PC-9 (cell line): ENCODE measurements around the gene SYCE3. TPM values are rescaled to one million over a fixed set of nuclear protein-coding genes. Genes with fewer than 3 reads are reported as not detected.

ENCODE experiments used
- BruUV-seq: library from RNA; stranded (reverse); fragments of 400-500 nt; replicated peaks from 2 replicates; lab custom pipeline; 2021; lab: Mats Ljungman, UMichigan
- CTCF ChIA-PET: fragments of 300-600 bp; sonication (Branson Sonifier 250); formaldehyde crosslinking; loops from one replicate; lab custom pipeline; 2022; ENCODE audit warnings: antibody characterized with exemption; lab: Charles Lee
- POLR2A ChIA-PET: fragments of 300-600 bp; sonication (Branson Sonifier 250); formaldehyde crosslinking; loops from one replicate; lab custom pipeline; 2022; ENCODE audit warnings: antibody characterized with exemption; ENCODE audit not compliant: unreplicated experiment; lab: Charles Lee
- DNase-seq, 2 experiments: peaks; one replicate each; pipeline versions ENCODE4 v3.0.0 to v3.0.0-alpha.2; 2015 to 2022; ENCODE audit warnings: mixed read lengths in 1 of 2
- H2AFZ ChIP-seq: fragments of 200-600 bp; sonication (generic); 2 replicates; pipeline ENCODE4 v1.8.1; 2017; ENCODE audit warnings: antibody characterized with exemption
- H3F3A ChIP-seq: fragments of 200-600 bp; sonication (generic); 2 replicates; pipeline ENCODE4 v1.8.1; 2017; ENCODE audit warnings: antibody characterized with exemption, mild to moderate bottlenecking, low read depth; ENCODE audit not compliant: insufficient read depth
- H3K27ac ChIP-seq: fragments of 200-600 bp; sonication (generic); 2 replicates; pipeline ENCODE4 v1.6.1; 2016; ENCODE audit warnings: mixed run types
- H3K27me3 ChIP-seq: fragments of 200-600 bp; sonication (generic); 2 replicates; pipeline ENCODE4 v1.6.1; 2016; ENCODE audit warnings: low read depth, mixed run types; ENCODE audit not compliant: insufficient read depth
- H3K36me3 ChIP-seq: fragments of 200-600 bp; sonication (generic); 2 replicates; pipeline ENCODE4 v1.6.1; 2016; ENCODE audit warnings: low read depth, mixed run types
- H3K4me1 ChIP-seq: fragments of 200-600 bp; sonication (generic); replicated peaks from 2 replicates; pipeline ENCODE4 v1.6.1; 2016; ENCODE audit warnings: mixed run types; ENCODE audit not compliant: insufficient read depth
- H3K4me2 ChIP-seq: fragments of 200-600 bp; sonication (generic); 2 replicates; pipeline ENCODE4 v1.6.1; 2017; ENCODE audit warnings: mixed run types
- H3K4me3 ChIP-seq: fragments of 200-600 bp; sonication (generic); 2 replicates; pipeline ENCODE4 v1.6.1; 2016; ENCODE audit warnings: mixed run types
- H3K79me2 ChIP-seq: fragments of 200-600 bp; sonication (generic); 2 replicates; pipeline ENCODE4 v1.6.1; 2017; ENCODE audit warnings: low read depth, mixed run types
- H3K9me2 ChIP-seq: fragments of 200-600 bp; sonication (generic); 2 replicates; pipeline ENCODE4 v1.8.1; 2017; ENCODE audit warnings: mild to moderate bottlenecking; ENCODE audit not compliant: insufficient read depth
- H3K9me3 ChIP-seq: fragments of 200-600 bp; sonication (generic); 2 replicates; pipeline ENCODE4 v1.8.1; 2016; ENCODE audit warnings: low read depth; ENCODE audit not compliant: insufficient read depth
- H4K20me1 ChIP-seq: fragments of 200-600 bp; sonication (generic); 2 replicates; pipeline ENCODE4 v1.8.1; 2017; ENCODE audit not compliant: insufficient read depth
- EZH2 ChIP-seq: fragments of 200-600 bp; sonication (generic); IDR thresholded peaks from 2 replicates; pipeline ENCODE4 v1.8.0; 2017; ENCODE audit warnings: antibody characterized with exemption, low read depth
- intact Hi-C: fragments of 100-400 bp; cut with micrococcal nuclease; formaldehyde crosslinking; loops from one replicate; pipeline ENCODE4 v1.10.0; 2022; ENCODE audit not compliant: unreplicated experiment
- total RNA-seq: library from RNA; stranded (reverse); gene quantifications from 2 replicates; pipeline ENCODE4 v1.2.3, GENCODE V29; 2021
- TF ChIP-seq, protein P1 (sequence below): fragments of 200-600 bp; sonication (generic); conservative IDR thresholded peaks from 2 replicates; pipeline ENCODE4 v1.6.1; 2017; ENCODE audit warnings: mixed run types, antibody characterized with exemption, mild to moderate bottlenecking, moderate library complexity

The SYCE3 gene
- total RNA-seq, 1 experiment from 2014 or later, result not detected

DNA sequence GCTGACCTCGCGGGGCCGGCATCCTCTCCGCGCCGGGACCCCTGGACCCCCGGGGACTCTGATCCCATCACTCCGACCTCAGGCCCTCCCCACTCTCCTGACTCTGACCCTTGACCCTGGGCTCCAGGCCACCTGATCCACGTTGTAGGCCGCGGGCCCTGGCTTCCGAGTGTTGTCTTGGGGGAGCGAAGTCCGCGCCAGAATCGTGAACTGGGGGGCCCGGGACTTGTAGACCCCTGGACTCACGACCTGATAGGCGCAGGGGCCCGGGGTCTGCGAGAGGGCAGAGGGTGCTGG lies 32.2 kb downstream of the SYCE3 start:
- H3K27ac ChIP-seq, result peak overlapping the region; percentile 60
- CTCF ChIA-PET, result no interaction called here
- TF ChIP-seq EZH2, result no peak
- TF ChIP-seq, protein P1, sequence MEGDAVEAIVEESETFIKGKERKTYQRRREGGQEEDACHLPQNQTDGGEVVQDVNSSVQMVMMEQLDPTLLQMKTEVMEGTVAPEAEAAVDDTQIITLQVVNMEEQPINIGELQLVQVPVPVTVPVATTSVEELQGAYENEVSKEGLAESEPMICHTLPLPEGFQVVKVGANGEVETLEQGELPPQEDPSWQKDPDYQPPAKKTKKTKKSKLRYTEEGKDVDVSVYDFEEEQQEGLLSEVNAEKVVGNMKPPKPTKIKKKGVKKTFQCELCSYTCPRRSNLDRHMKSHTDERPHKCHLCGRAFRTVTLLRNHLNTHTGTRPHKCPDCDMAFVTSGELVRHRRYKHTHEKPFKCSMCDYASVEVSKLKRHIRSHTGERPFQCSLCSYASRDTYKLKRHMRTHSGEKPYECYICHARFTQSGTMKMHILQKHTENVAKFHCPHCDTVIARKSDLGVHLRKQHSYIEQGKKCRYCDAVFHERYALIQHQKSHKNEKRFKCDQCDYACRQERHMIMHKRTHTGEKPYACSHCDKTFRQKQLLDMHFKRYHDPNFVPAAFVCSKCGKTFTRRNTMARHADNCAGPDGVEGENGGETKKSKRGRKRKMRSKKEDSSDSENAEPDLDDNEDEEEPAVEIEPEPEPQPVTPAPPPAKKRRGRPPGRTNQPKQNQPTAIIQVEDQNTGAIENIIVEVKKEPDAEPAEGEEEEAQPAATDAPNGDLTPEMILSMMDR, result no peak
- POLR2A ChIA-PET, result no interaction called here
- H3K79me2 ChIP-seq, result no peaks in the 10 kb centered on the region
- no TSS peak for BruUV-seq
- H3F3A ChIP-seq, result peaks cover 64% of the 10 kb centered on the region
- H2AFZ ChIP-seq, result peak overlapping the region; percentile 78; the same call in 1 of the 2 replicates
- peak overlapping the region; percentile 87 for H3K4me3 ChIP-seq
- peak overlapping the region; percentile 85 for H3K4me2 ChIP-seq
- H4K20me1 ChIP-seq, result no peaks in the 10 kb centered on the region
- peaks cover 26% of the 10 kb centered on the region for H3K4me1 ChIP-seq
- intact Hi-C loops, result loop anchor here (1.0 to 2.0 kb wide), 2 partner anchors 9 to 32 kb away; partner anchors contain the start of gene SYCE3
- no peaks in the 10 kb centered on the region for H3K9me2 ChIP-seq
- no peaks in the 10 kb centered on the region for H3K9me3 ChIP-seq
- no peaks in the 10 kb centered on the region for H3K27me3 ChIP-seq
- H3K36me3 ChIP-seq, result no peaks in the 10 kb centered on the region
- no peak for DNase-seq

DNA sequence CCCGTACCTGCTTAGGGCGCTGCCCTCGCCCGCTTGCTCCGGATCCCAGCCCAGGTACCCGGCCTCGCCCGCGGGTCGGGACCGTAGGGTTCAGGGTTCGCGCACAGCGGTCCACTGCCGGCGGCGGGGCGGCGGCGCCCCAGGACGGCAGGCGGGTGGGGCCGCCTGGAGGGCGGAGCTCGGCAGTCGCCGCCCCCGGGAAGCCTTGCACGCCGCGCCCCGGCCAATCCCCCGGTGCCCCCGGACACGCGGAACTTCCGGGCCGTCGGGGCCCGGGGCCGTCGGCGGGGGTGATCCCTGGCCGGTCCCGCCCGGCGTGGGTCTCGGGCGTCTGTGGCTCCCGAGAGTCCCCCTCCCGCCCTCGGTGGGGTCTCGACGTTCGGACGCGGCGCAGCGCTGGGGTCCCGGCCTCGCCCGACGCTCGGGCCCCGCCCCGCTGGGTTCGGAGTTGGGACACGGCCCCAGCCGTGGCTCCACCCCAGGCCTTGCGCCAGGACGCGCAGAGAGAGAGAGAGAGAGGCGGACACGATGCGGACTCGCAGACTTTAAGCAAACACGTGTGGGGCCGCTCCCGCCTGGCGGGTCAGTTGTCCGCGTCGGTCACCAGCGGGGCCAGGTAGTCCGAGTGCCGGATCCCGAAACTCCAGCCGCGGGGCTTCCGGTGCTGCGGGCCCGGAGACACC lies 32.7 kb downstream of the SYCE3 start, which contains the start of gene TYMP:
TYMP (minus strand) TSS at position 116 of the 683 bp plus-strand sequence. CDS start 303 bp downstream, outside the sequence.
- no peak for TF ChIP-seq EZH2
- TF ChIP-seq, protein P1, result no peak
- Histone ChIP-seq H3K9me3 (no peaks in the 10 kb centered on the region), H3K4me3 (peak within 1 kb of the TSS; percentile 87), H4K20me1 (no peaks in the 10 kb centered on the region), H3K27me3 (no peaks in the 10 kb centered on the region), H3F3A (peaks cover 64% of the 10 kb centered on the region), H3K36me3 (no peaks in the 10 kb centered on the region), H3K9me2 (no peaks in the 10 kb centered on the region), H3K4me2 (peak within 1 kb of the TSS; percentile 85), H2AFZ (peak within 1 kb of the TSS; percentile 78; the same call in 1 of the 2 replicates), H3K27ac (peak within 1 kb of the TSS; percentile 60), H3K4me1 (peaks cover 26% of the 10 kb centered on the region), H3K79me2 (no peaks in the 10 kb centered on the region; the same call in 1 of the 2 replicates)
- CTCF ChIA-PET, result no interaction called here
- no TSS peak for BruUV-seq
- intact Hi-C loops, result loop anchor here (1.0 to 2.0 kb wide), 2 partner anchors 9 to 33 kb away; partner anchors contain the start of gene SYCE3
- POLR2A ChIA-PET, result no interaction called here
- DNase-seq, result peak in 1 of 2 experiments; percentile 66

DNA sequence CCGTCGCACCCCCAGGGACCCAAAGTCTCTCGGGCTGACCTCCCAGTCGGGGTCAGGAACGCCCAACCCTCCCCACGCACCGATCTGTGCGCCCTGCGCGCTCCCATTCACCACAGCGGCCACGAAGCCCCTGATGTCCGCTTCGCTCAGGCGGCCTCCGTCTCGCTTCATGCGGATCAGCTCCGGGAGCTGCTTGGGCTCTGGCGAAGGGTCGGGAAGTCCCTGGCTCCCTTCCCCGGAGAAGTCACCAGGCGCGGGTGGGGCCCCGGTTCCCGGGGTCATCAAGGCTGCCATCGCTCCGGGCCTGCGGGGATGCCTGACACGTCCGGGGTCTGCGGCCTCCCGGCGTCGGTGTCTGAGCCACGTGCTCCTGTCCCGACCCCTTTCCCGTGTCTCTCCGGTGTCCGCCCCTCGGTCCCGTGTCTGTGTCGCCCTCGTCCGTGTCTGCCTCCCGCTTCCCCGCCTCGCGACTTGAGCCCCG lies 33.3 kb downstream of the SYCE3 start:
- H3K4me3 ChIP-seq, result no peak overlapping the region
- peaks cover 2% of the 10 kb centered on the region for H4K20me1 ChIP-seq
- H3K4me1 ChIP-seq, result peaks cover 27% of the 10 kb centered on the region
- H3K36me3 ChIP-seq, result no peaks in the 10 kb centered on the region
- intact Hi-C loops, result no loop called here
- H3K27ac ChIP-seq, result no peak overlapping the region
- ChIA-PET CTCF (interaction anchor here (0.6 kb wide), 1 partner anchor 21 kb away, joined by 7 read pairs; no protein-coding TSS in a partner anchor), POLR2A (no interaction called here)
- peaks cover 2% of the 10 kb centered on the region for H3K79me2 ChIP-seq
- TF ChIP-seq EZH2, result no peak
- TF ChIP-seq, protein P1, result no peak
- H3F3A ChIP-seq, result peaks cover 66% of the 10 kb centered on the region
- H3K9me2 ChIP-seq, result no peaks in the 10 kb centered on the region
- no peaks in the 10 kb centered on the region for H3K27me3 ChIP-seq
- H2AFZ ChIP-seq, result no peak overlapping the region
- H3K4me2 ChIP-seq, result no peak overlapping the region
- no peak for DNase-seq
- no peaks in the 10 kb centered on the region for H3K9me3 ChIP-seq
- BruUV-seq, result no TSS peak
